ENCODE data around the gene VPS4A.

DNA sequence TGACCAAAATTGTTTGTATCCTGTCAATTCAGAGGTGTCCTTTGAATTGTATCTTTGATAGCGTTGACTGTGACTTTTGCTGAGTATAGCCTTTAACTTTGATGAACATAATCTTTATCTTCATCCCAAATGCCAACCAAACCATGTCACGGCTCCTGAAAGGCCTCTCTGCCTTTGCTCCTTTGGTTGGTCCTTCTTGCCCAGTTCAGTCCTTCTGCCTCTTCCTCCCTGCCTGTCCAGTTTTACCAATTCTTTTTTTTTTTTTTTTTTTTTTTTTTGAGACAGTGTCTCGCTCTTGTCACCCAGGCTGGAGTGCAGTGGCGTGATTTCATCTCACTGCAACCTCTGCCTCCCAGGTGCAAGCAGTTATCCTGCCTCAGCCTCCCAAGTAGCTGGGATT lies 12.9 kb upstream of the VPS4A start:
- TF ChIP-seq POLR2A (IDR thresholded peaks at IDR 0.05) = no peak
- TF ChIP-seq, protein P1, sequence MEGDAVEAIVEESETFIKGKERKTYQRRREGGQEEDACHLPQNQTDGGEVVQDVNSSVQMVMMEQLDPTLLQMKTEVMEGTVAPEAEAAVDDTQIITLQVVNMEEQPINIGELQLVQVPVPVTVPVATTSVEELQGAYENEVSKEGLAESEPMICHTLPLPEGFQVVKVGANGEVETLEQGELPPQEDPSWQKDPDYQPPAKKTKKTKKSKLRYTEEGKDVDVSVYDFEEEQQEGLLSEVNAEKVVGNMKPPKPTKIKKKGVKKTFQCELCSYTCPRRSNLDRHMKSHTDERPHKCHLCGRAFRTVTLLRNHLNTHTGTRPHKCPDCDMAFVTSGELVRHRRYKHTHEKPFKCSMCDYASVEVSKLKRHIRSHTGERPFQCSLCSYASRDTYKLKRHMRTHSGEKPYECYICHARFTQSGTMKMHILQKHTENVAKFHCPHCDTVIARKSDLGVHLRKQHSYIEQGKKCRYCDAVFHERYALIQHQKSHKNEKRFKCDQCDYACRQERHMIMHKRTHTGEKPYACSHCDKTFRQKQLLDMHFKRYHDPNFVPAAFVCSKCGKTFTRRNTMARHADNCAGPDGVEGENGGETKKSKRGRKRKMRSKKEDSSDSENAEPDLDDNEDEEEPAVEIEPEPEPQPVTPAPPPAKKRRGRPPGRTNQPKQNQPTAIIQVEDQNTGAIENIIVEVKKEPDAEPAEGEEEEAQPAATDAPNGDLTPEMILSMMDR (IDR thresholded peaks at IDR 0.05) = no peak
- TF ChIP-seq POLR2AphosphoS5 (IDR thresholded peaks at IDR 0.05) = no peak
